Lower lobe of right lung (tissue), 2 donors: ENCODE results near the gene ITPK1. TPM values are rescaled to one million over a fixed set of nuclear protein-coding genes. Genes with fewer than 3 reads are reported as not detected.
A peak's percentile ranks its signal among the peaks of the same experiment; 100 is the strongest.

Experiments used
- ATAC-seq, 2 donors: fragments of 200-7000 bp; cut with Tn5 transposase; one replicate each; pipeline ENCODE4 v1.9.1; 2020 to 2022; ENCODE audit warnings: mild to moderate bottlenecking in 2 of 2, moderate library complexity in 2 of 2
- DNase-seq: peaks from one replicate; pipeline ENCODE4 v3.0.0-alpha.2; 2020
- H3K27ac ChIP-seq: fragments of 200-600 bp; one replicate; pipeline ENCODE4 v1.8.0; 2022
- H3K27me3 ChIP-seq: fragments of 200-600 bp; one replicate; pipeline ENCODE4 v1.8.0; 2022; ENCODE audit warnings: low read depth
- H3K36me3 ChIP-seq: fragments of 200-600 bp; one replicate; pipeline ENCODE4 v1.8.0; 2022; ENCODE audit warnings: mild to moderate bottlenecking
- H3K4me1 ChIP-seq: fragments of 200-600 bp; one replicate; pipeline ENCODE4 v1.8.0; 2022
- H3K4me3 ChIP-seq: fragments of 200-600 bp; one replicate; pipeline ENCODE4 v1.8.0; 2022; ENCODE audit warnings: mild to moderate bottlenecking
- H3K9me3 ChIP-seq: fragments of 200-600 bp; one replicate; pipeline ENCODE4 v1.8.0; 2022
- intact Hi-C: fragments of 100-400 bp; cut with DNase I; formaldehyde crosslinking; loops from one replicate; pipeline ENCODE4 v1.11.0; 2022
- total RNA-seq: library from RNA; stranded (reverse); fragmentation: NEBNext Ultra II Directional; extraction: Animal tissue kit (Norgen Biotek cat#: 25700); gene quantifications from one replicate; pipeline ENCODE4 v1.2.1, GENCODE V29; 2021
- TF ChIP-seq, protein P1 (sequence below): fragments of 200-600 bp; IDR thresholded peaks from one replicate; pipeline ENCODE4 v1.8.0; 2022; ENCODE audit warnings: antibody characterized with exemption, mild to moderate bottlenecking
- donor health status: DM: no; HTN: yes; CAD: no; lungs with severe emphysema.

ITPK1 gene
- total RNA-seq, 1 donor from 2014 or later, result 129 TPM

GRCh38 chr14:92945959-92946846 is 169.5 kb downstream of the ITPK1 start:
- DNase-seq, result peak; percentile 78
- intact Hi-C loops, result no loop called here
- TF ChIP-seq, protein P1, sequence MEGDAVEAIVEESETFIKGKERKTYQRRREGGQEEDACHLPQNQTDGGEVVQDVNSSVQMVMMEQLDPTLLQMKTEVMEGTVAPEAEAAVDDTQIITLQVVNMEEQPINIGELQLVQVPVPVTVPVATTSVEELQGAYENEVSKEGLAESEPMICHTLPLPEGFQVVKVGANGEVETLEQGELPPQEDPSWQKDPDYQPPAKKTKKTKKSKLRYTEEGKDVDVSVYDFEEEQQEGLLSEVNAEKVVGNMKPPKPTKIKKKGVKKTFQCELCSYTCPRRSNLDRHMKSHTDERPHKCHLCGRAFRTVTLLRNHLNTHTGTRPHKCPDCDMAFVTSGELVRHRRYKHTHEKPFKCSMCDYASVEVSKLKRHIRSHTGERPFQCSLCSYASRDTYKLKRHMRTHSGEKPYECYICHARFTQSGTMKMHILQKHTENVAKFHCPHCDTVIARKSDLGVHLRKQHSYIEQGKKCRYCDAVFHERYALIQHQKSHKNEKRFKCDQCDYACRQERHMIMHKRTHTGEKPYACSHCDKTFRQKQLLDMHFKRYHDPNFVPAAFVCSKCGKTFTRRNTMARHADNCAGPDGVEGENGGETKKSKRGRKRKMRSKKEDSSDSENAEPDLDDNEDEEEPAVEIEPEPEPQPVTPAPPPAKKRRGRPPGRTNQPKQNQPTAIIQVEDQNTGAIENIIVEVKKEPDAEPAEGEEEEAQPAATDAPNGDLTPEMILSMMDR, result no peak
- Histone ChIP-seq H3K9me3 (no peaks in the 10 kb centered on the region), H3K4me1 (peaks cover 5% of the 10 kb centered on the region), H3K36me3 (peaks cover 91% of the 10 kb centered on the region), H3K4me3 (no peak overlapping the region), H3K27me3 (no peaks in the 10 kb centered on the region), H3K27ac (no peak overlapping the region)
- ATAC-seq, result peak; percentile 39 to 51

- TF ChIP-seq, protein P1, result no peak
- H3K4me3 ChIP-seq, result no peak overlapping the region
- H3K27me3 ChIP-seq, result no peaks in the 10 kb centered on the region
- ATAC-seq, result no peak
- H3K27ac ChIP-seq, result no peak overlapping the region
- H3K36me3 ChIP-seq, result peaks cover 89% of the 10 kb centered on the region
- no peaks in the 10 kb centered on the region for H3K9me3 ChIP-seq
- DNase-seq, result no peak
- intact Hi-C loops, result no loop called here
- peaks cover 5% of the 10 kb centered on the region for H3K4me1 ChIP-seq
These were observed 170.2 kb downstream of the ITPK1 start for GRCh38 chr14:92945544-92945943.

- intact Hi-C loops, result no loop called here
- no peaks in the 10 kb centered on the region for H3K27me3 ChIP-seq
- H3K27ac ChIP-seq, result no peak overlapping the region
- DNase-seq (no peak), ATAC-seq (no peak)
- TF ChIP-seq, protein P1, result no peak
- peaks cover 89% of the 10 kb centered on the region for H3K36me3 ChIP-seq
- H3K4me1 ChIP-seq, result peaks cover 5% of the 10 kb centered on the region
- no peak overlapping the region for H3K4me3 ChIP-seq
- H3K9me3 ChIP-seq, result no peaks in the 10 kb centered on the region
These were observed 170.7 kb downstream of the ITPK1 start for GRCh38 chr14:92944976-92945375.

DNA sequence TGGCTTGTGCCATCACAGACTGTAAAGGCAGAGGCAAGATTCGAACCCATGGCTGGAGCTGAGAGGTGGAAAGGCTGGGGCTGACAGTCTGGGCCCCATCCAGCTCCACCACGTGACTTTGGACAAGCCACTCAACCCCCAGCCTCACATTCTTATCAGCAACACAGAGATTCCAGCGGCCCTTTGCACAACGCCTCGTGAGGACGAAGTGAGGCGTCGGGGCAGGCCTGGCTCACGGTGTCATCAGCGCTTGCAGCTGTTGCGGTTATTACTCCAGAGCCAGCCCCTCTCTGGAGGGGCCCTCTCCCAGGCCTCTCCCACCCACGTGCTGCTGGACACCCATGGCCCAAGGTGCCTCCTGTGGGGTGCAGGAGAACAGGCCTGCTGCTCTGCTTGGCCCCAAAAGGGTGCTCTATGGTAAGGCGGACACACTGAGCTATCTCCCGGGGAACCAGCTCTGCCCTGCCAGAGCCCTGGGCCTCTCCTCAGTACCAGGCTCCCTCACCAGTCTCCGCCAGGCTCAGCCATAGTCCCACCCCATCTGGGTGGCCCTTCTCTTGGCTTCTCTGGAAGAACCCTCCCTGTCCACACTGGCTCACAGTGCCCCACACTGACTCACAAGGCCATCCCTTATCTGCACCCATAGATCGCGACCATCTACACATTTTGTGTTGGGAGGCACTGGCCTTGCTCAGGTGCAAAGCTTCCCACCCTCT is 171.7 kb downstream of the ITPK1 start:
- no peak for DNase-seq
- H3K36me3 ChIP-seq, result peaks cover 84% of the 10 kb centered on the region
- no peaks in the 10 kb centered on the region for H3K27me3 ChIP-seq
- intact Hi-C loops, result no loop called here
- no peak overlapping the region for H3K27ac ChIP-seq
- H3K4me1 ChIP-seq, result peaks cover 5% of the 10 kb centered on the region
- TF ChIP-seq, protein P1, result no peak
- H3K9me3 ChIP-seq, result no peaks in the 10 kb centered on the region
- H3K4me3 ChIP-seq, result no peak overlapping the region
- no peak for ATAC-seq

DNA sequence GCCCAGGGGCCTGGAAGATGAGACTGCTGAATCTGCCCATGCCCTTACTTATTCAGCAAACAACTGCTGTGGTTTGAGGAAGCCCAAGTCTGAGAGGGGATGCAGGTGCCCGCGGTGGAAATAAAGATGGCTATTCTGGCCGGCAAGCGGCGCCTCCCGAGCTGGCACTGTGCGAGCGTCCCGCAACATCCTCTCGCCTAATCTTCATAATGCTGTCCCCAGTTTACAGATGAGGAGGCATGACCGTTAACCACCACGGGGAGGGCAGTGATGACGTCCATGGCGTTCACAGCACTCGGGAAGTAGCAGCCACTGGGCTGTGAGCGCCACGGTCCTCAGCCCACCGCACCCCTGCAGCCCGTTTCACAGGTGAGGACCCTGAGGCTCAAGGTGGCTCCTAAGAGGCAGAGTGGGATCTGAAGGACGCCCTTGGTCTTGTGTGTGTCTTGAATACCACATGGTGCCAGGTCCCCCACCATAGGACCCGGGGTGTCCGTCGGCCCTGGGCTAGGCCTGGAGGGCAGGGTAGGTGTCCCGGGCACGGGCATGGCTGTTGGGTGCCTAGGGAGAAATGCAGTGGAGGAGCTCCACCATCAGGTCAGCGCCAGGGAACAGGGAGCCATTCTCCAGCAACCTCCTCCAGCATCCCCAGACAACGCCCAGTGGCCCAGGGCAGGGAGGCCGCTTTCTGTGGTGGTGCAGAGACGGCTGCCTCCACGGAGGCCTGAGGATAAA is 172.6 kb downstream of the ITPK1 start:
- Histone ChIP-seq H3K27ac (no peak overlapping the region), H3K9me3 (no peaks in the 10 kb centered on the region), H3K27me3 (no peaks in the 10 kb centered on the region), H3K4me1 (peaks cover 5% of the 10 kb centered on the region), H3K36me3 (peaks cover 75% of the 10 kb centered on the region), H3K4me3 (no peak overlapping the region)
- ATAC-seq (no peak), DNase-seq (no peak)
- intact Hi-C loops, result no loop called here
- TF ChIP-seq, protein P1, result no peak
